Measurements from ENCODE around the gene PECR.

PECR gene

DNA sequence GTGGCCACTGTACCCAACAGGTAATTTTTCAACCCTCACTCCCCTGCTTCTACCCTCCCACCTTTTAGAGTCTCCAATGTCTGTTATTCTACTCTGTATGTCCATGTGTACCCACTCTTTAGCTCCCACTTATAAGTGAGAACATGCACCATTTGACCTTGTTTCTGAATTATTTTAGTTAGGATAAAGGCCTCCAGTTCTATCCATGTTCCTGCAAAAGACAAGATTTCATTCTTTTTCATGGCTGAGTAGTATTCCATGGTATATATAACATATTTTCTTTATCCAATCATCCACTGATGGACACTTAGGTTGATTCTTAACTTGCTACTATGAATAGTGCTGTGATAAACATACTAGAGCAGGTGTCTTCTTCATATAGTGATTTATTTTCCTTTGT is 9.1 kb downstream of the PECR start:
- in situ Hi-C loops (cut with MboI; ENCODE audit: low sequenced_read_pairs), result no loop called here

GRCh38 chr2:216071111-216071851 is 10.3 kb downstream of the PECR start:
- in situ Hi-C loops (cut with MboI; ENCODE audit: low sequenced_read_pairs), result no loop called here

DNA sequence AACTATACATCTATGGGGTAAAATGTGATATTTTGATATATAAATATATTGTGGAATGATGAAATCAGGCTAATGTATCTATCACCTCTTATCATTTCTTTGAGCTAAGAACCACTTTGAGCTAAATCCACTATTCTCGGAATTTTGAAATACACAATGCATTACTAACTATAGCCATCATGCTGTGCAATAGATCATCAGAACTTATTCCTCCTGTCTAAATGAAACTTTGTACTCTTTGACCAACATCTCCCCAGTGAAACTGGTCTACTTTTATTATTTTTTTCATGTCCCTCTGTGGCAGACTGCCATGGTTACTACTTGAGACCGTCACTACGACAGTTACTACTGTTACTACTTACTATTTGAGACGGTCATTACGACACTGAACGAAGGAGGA is 11.4 kb downstream of the PECR start:
- in situ Hi-C loops (cut with MboI; ENCODE audit: low sequenced_read_pairs), result no loop called here

DNA sequence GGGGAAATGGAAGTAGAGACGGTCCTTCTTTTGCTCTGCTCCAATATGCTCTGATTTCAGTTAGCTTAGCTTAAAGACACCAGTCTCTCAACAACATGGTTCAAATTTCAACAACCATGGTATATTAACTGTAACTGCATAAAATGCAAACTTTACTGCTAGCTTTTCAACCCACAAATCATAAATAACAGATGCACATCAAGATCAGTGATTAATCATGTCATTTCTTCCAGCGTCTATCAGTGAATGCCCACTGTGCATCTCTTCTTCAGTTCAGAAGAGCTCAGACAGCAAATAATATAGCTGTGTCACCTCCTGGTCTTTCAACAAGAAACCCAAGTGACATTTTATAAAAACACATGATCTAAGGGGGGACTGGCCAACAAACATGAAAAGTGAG is 12.6 kb downstream of the PECR start:
- in situ Hi-C loops (cut with MboI; ENCODE audit: low sequenced_read_pairs), result no loop called here

- in situ Hi-C loops (cut with MboI; ENCODE audit: low sequenced_read_pairs), result no loop called here
These were observed 15.4 kb downstream of the PECR start for GRCh38 chr2:216066230-216066629.

GRCh38 chr2:216064665-216065064 is 16.9 kb downstream of the PECR start:
- in situ Hi-C loops (cut with MboI; ENCODE audit: low sequenced_read_pairs), result no loop called here

GRCh38 chr2:216064014-216064630 is 17.5 kb downstream of the PECR start:
- in situ Hi-C loops (cut with MboI; ENCODE audit: low sequenced_read_pairs), result no loop called here

GRCh38 chr2:216059233-216059834 is 22.3 kb downstream of the PECR start:
- in situ Hi-C loops (cut with MboI; ENCODE audit: low sequenced_read_pairs), result no loop called here

DNA sequence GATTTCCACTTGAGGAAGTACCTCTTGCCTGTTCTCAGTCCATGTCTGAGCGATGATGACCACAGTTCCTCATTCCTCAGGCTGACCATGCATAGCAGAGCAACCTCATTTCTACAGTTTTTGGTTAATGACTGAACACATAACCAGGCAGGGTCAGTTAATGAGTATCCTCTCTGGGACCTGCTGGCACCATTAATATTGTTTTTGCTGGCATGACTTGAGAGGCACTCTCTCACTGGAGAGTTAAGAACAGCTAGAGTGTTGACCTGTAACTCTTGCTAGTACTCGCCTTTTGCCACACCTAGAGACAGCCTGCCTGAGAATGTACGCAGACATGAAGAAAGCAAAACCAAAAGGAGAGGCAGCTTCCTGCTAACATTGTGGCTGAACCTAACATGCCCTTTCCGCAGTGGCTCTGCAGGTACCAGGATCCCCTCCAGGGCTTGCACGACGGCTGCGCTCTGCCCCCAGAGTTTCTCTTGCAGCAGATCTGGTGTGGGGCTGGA is 23.9 kb downstream of the PECR start:
- in situ Hi-C loops (cut with MboI; ENCODE audit: low sequenced_read_pairs), result no loop called here

GRCh38 chr2:216056739-216057138 is 24.9 kb downstream of the PECR start:
- in situ Hi-C loops (cut with MboI; ENCODE audit: low sequenced_read_pairs), result no loop called here

GRCh38 chr2:216055680-216056079 is 25.9 kb downstream of the PECR start:
- in situ Hi-C loops (cut with MboI; ENCODE audit: low sequenced_read_pairs), result no loop called here

- in situ Hi-C loops (cut with MboI; ENCODE audit: low sequenced_read_pairs), result no loop called here
These were observed 29.2 kb downstream of the PECR start for GRCh38 chr2:216052420-216052819.

DNA sequence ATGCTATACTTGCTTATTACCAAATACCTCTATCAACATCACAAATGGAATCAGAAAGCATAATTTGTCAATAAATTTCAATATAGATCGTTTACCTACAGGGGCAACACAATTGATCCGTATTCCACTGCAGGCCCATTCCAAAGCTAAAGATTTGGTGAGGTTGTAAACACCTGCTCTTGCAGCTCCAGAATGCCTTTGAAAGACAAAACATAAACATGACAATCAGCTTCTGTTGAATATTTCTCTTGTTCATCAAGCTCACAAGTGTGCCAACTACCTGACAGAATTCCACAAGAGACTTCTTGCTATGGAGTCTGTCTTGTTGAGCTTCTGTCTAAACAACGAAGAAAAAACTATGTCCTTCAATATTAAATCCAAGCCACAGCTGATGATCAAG is 30.3 kb downstream of the PECR start:
- in situ Hi-C loops (cut with MboI; ENCODE audit: low sequenced_read_pairs), result no loop called here

DNA sequence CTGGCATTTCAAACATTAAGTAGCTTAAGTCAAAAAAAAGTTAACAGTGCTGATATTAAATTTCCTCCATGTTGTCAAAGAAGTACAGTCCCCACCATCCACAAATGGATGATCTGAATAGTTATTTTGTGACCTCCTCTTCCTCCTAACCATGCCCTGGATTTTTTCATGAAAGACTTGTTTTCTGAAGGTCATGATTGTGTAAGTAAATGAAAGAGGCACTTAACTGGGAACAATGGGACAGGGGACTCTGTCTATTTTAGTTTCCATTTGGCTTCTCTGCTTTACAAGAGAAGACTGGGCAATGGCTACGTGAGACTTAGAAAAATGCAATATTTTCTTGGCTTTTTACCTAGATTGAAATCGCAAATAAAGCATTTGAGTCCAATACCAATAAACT is 32.2 kb downstream of the PECR start:
- in situ Hi-C loops (cut with MboI; ENCODE audit: low sequenced_read_pairs), result no loop called here

GRCh38 chr2:216047397-216047796 is 34.2 kb downstream of the PECR start:
- in situ Hi-C loops (cut with MboI; ENCODE audit: low sequenced_read_pairs), result no loop called here

GRCh38 chr2:216044883-216045486 is 36.6 kb downstream of the PECR start:
- in situ Hi-C loops (cut with MboI; ENCODE audit: low sequenced_read_pairs), result no loop called here

- in situ Hi-C loops (cut with MboI; ENCODE audit: low sequenced_read_pairs), result no loop called here
These were observed 37.7 kb downstream of the PECR start for GRCh38 chr2:216043949-216044348.

GRCh38 chr2:216041438-216041837 is 40.2 kb downstream of the PECR start:
- in situ Hi-C loops (cut with MboI; ENCODE audit: low sequenced_read_pairs), result no loop called here

- in situ Hi-C loops (cut with MboI; ENCODE audit: low sequenced_read_pairs), result loop anchor here (10.0 kb wide), 1 partner anchor 615 kb away; no protein-coding TSS in a partner anchor
These were observed 41.7 kb downstream of the PECR start for GRCh38 chr2:216039918-216040317.

DNA sequence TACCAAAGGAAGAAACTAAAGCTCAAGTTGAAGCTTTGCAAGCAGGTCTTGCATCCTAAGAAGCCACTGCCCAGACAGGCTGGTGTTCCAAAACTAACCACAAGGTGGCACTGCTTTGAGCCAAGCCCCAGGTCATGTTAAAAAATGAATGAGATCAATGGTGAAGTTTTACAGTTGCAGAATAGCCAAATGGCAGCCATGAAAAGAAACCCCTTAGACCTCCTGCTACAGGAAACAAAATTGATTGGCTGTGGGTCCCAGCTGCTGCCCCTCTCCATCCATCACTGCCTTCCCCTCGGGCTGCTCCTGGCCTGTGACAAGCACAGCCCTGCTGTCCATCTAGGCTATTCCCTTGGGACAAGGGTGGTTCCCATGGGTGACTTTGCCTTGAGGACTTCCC is 47.5 kb downstream of the PECR start:
- in situ Hi-C loops (cut with MboI; ENCODE audit: low sequenced_read_pairs), result loop anchor here (10.0 kb wide), 1 partner anchor 621 kb away; no protein-coding TSS in a partner anchor

- in situ Hi-C loops (cut with MboI; ENCODE audit: low sequenced_read_pairs), result loop anchor here (10.0 kb wide), 1 partner anchor 621 kb away; no protein-coding TSS in a partner anchor
These were observed 48.2 kb downstream of the PECR start for GRCh38 chr2:216033403-216033802.

All from HL-60/S4 (cell line).